GM19324 (cell line): ENCODE results near the gene NMNAT1.
"Not testable (repeated sequence)": the region's sequence is repeated elsewhere in the genome, so short reads cannot be mapped to it uniquely, and the experiment has no call there.

Experiments
- ATAC-seq: cut with Tn5 transposase; IDR thresholded peaks from one replicate; pipeline ENCODE4 v1.9.1; 2021; ENCODE audit warnings: mild to moderate bottlenecking, moderate library complexity; ENCODE audit not compliant: unreplicated experiment, low FRiP score

NMNAT1 gene

DNA sequence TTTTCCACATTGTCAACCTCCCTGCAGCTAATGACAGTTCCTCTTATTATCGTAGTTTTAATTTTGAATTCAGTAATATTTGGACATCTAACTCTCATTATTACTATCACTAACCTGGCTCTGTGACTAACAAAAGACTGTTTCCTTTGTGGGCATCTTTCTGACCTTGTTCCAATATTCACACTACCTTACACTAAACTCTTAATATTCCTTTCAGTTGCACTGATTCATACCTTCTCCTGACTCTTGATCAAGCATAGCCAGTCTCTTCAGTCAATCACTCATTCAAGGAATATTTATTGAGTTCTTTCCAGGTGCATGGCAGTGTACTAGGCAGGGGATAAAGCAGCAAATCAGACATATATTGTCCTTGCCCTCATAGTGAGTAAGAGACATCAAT, 25.4 kb upstream of the NMNAT1 start:
- no peak for ATAC-seq

GRCh38 chr1:9920606-9921005, 22.7 kb upstream of the NMNAT1 start:
- no peak for ATAC-seq

- no peak for ATAC-seq
Observed at GRCh38 chr1:9922342-9922741, 20.9 kb upstream of the NMNAT1 start.

GRCh38 chr1:9927259-9927658, 16.0 kb upstream of the NMNAT1 start:
- ATAC-seq, result no peak

DNA sequence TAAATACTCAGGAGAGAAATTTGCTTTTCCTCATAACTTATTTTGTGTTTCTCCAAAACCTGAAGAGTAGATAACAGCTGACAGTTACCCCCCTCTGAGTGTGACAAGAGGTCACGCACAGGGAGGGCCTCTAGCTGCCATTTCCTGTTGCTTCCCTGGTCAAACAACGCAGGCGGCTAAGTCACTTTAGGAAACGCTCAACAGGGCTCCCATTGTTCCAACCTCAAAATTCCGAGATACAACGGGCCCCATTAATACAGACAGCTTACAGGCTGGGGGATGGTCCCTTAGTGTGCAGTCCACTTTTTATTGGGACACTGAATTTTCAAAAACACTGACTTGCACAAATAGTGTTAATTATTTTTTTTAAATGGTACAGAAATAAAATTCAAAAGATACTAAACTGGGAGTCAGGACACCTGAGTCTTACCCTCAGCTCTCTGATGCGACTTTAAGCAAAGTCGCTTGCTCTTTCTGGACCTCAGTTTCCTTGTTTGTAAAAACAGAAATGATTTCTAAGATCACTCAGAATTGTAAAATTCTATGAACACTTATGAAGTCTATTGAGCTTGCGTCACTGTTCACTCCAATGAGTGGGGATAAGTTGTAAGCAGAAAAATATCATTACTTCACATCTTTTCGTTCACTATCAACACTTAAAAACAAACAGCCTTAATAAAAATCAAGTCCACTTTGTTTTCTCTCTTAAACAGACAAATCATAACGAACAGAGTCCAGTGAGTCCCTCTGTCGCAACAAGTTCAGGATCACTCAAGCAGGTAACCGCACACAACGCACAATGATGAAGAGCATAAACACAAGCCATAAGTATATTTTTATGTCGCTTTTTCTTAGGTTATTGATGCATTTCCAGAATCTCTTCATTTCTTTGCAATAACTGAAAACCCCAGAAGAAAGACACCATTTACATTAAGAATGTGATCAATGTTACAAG, 13.6 kb upstream of the NMNAT1 start:
- no peak for ATAC-seq

- ATAC-seq, result peak; percentile 32
Observed at GRCh38 chr1:9942399-9942938, 806 bp upstream of the NMNAT1 start.

DNA sequence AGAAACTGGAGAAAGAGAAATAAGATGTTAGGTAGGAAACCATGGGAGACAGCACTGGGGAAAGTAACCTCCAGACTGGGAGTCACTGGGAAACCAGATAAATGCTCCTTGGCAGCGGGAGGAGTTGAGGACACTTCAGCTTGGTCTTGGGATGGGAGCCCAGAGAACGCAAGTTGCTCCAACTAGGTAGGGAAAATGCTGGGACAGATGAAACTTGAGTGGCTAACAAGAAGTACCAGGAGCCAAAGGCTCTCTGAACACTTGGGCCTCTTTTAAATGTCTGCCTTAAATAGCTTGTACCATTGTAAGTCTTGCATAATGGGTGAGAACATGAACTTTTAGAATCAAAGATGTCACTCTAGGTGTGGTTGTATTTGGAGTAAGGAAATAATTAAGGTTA, 3.0 kb downstream of the NMNAT1 start:
- ATAC-seq, result no peak

- no peak for ATAC-seq
Observed at GRCh38 chr1:9957726-9958125, 14.5 kb downstream of the NMNAT1 start.

DNA sequence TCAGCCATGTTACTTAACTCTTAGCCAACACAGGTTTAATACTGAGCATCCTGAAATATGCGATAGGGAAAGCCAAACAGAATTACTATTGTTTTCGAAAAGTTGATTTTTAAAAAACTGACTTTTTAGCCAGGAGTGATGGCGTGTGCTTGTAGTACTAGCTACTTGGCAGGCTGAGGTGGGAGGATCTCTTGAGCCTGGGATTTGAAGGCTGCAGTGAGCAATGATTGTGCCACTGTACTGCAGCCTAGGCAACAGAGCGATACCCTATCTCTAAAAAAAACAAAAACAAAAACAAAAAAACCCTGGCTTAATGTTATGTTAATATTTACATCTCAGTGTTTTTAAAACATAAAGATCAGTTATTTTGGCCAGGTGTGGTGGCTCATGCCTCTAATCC, 16.7 kb downstream of the NMNAT1 start:
- no peak for ATAC-seq

GRCh38 chr1:9960706-9961562, 17.7 kb downstream of the NMNAT1 start:
- peak; percentile 60 for ATAC-seq

GRCh38 chr1:9984253-9984652, 41.0 kb downstream of the NMNAT1 start:
- no peak for ATAC-seq

DNA sequence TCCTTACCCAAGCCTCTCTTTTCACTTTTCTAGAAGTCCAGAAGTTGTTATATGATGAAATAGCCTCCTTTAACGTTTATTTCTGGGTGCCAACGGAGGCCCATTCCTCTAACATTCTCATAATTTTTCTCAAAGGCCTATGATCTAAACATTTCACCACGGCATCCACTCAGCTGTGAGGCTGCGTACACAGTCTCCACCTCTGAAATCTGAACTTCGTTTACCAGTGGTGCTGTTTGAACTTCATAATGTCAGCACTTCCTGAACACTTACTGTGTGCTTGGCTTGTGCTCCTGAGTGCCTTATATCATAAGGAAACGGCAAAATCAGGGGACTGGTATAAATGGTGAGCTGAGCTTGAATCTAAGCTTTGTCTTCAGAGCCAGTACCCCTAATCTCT, 41.7 kb downstream of the NMNAT1 start:
- ATAC-seq, result no peak

GRCh38 chr1:9989773-9990172, 46.5 kb downstream of the NMNAT1 start:
- ATAC-seq, result no peak

DNA sequence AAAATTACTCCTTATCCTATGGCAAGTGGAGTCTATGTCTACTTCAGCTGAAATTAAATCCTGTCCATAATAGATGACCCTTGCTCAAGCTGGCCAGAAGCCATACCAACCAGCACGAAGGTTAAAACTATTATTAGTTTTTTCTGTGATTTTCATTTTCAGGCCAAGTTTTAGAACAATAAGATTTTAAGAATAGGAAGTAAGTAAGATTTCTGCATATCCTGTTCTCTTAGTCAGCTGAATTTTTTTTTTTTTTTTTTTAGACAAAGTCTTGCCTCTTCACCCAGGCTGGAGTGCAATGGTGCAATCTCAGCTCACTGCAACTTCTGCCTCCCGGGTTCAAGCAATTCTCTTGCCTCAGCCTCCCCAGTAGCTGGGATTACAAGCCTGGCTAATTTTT, 47.7 kb downstream of the NMNAT1 start:
- ATAC-seq, result no peak

GRCh38 chr1:9992910-9993309, 49.6 kb downstream of the NMNAT1 start:
- ATAC-seq, result no peak

DNA sequence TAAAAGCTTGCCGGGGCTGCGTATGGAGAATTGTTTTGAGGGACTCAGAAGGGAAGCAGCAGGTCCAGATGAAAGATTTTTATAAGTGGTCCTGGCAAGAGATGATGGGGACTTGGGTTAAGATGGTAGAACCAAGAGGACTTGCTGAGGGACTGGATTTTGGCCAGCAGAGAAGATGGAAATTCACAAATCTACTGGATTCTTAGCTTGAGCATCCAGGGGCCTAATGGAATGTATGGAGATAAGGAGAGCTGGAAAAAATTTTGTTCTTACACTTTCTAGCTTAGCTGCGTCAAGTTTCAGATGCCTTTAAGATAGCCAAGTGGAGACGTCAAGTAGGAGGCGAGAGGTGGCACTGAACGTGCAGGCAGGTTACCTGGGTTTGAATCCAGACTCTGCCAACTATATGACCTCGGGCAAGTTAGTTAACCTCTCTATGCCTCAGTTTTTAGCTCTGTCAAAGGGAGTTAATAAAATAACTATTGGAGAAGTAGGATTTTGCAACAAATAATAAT, 50.3 kb downstream of the NMNAT1 start:
- no peak for ATAC-seq

DNA sequence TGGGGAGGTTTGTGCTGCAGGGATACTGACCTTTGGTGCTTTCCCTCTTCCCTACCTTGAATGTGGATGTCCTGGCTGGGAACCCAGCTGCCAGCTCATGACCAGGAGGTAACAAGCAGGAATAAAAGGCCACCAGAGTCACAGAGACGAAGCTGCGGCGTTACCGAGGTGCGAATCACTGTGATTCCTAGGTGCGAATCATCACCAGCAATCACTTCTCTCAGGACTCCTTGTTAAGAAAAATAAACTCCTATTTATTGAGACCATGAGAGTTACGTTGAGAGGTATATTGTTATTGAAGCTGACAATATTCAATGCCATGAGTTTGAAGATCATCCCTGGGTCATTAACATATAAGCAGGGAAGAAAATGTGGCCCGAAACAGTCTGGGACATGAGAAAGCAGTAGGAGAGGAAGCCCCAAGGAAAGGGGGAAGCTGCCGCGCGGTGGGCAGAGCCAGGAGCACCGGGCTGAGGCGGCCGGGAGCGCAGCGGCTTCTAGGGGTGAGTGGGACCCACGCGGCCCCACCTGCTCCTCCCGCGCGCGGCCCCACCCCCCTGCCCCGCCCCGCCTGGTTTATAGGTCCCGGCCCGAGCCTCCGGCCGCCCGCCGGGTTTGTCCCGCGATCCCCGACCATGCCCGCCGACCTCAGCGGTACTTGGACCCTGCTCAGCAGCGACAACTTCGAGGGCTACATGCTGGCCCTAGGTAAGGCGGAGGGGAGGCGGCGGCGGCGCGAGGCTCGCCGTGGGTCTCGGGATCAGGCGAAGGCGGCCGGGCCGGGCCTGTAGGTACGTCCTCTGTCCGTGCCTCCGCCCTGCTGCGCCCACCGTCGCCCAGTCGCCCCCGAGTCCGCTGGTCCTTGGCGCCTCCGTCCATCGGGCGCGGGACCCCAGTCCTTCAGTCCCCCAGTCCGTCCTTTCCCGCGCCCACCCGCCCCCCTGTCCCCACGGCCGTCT, 53.6 kb downstream of the NMNAT1 start, which contains the start of gene RBP7:
RBP7 (plus strand) TSS at position 605 of the 959 bp plus-strand sequence; CDS start at position 636, 31 bp downstream.
- no peak for ATAC-seq

GRCh38 chr1:10001016-10001665, 57.9 kb downstream of the NMNAT1 start:
- no peak for ATAC-seq

- not testable (repeated sequence) for ATAC-seq
Observed at GRCh38 chr1:10005248-10005647, 62.0 kb downstream of the NMNAT1 start.
